Stimulated activated naive CD8-positive, alpha-beta T cell treated with anti-CD3 and anti-CD28 coated beads, Interleukin-15, Interleukin-2, amounts not matched to agents 100 ng/mL and 50 ng/mL, for 24 hours (primary cell): ENCODE measurements around the gene TSPAN2.

Experiments used
- H3K27ac Mint-ChIP-seq: one replicate; pipeline ENCODE4 v1.8.0; 2021; ENCODE audit warnings: mild to moderate bottlenecking, mixed read lengths
- H3K27me3 Mint-ChIP-seq: one replicate; pipeline ENCODE4 v1.8.0; 2021; ENCODE audit warnings: mixed read lengths
- H3K36me3 Mint-ChIP-seq: one replicate; pipeline ENCODE4 v1.8.0; 2021; ENCODE audit warnings: low read depth, mixed read lengths
- H3K4me1 Mint-ChIP-seq: one replicate; pipeline ENCODE4 v1.8.0; 2021; ENCODE audit warnings: low read depth, mixed read lengths
- H3K4me3 Mint-ChIP-seq: one replicate; pipeline ENCODE4 v1.8.0; 2021; ENCODE audit warnings: mild to moderate bottlenecking, mixed read lengths
- H3K9me3 Mint-ChIP-seq: one replicate; pipeline ENCODE4 v1.8.0; 2021; ENCODE audit warnings: mixed read lengths

The TSPAN2 gene

GRCh38 chr1:115121793-115122192 is 32.5 kb upstream of the TSPAN2 start:
- no peak overlapping the region for H3K27ac Mint-ChIP-seq
- H3K27me3 Mint-ChIP-seq, result peaks cover 18% of the 10 kb centered on the region
- H3K4me3 Mint-ChIP-seq, result no peak overlapping the region
- no peaks in the 10 kb centered on the region for H3K4me1 Mint-ChIP-seq
- H3K9me3 Mint-ChIP-seq, result peaks cover 24% of the 10 kb centered on the region
- H3K36me3 Mint-ChIP-seq, result no peaks in the 10 kb centered on the region

- Mint-ChIP-seq H3K27me3 (peaks cover 18% of the 10 kb centered on the region), H3K4me1 (no peaks in the 10 kb centered on the region), H3K36me3 (no peaks in the 10 kb centered on the region), H3K4me3 (no peak overlapping the region), H3K9me3 (peaks cover 24% of the 10 kb centered on the region), H3K27ac (no peak overlapping the region)
These were observed 31.0 kb upstream of the TSPAN2 start for GRCh38 chr1:115120296-115120695.

- Mint-ChIP-seq H3K9me3 (peaks cover 19% of the 10 kb centered on the region), H3K27ac (no peak overlapping the region), H3K27me3 (peaks cover 12% of the 10 kb centered on the region), H3K4me1 (peaks cover 3% of the 10 kb centered on the region), H3K4me3 (no peak overlapping the region), H3K36me3 (no peaks in the 10 kb centered on the region)
These were observed 29.3 kb upstream of the TSPAN2 start for GRCh38 chr1:115118611-115119010.

- Mint-ChIP-seq H3K27ac (no peak overlapping the region), H3K36me3 (no peaks in the 10 kb centered on the region), H3K27me3 (peaks cover 11% of the 10 kb centered on the region), H3K4me3 (no peak overlapping the region), H3K4me1 (peaks cover 5% of the 10 kb centered on the region), H3K9me3 (peaks cover 17% of the 10 kb centered on the region)
These were observed 28.8 kb upstream of the TSPAN2 start for GRCh38 chr1:115118086-115118485.

GRCh38 chr1:115117298-115117697 is 28.0 kb upstream of the TSPAN2 start:
- Mint-ChIP-seq H3K27ac (no peak overlapping the region), H3K36me3 (no peaks in the 10 kb centered on the region), H3K27me3 (peaks cover 8% of the 10 kb centered on the region), H3K4me1 (peaks cover 5% of the 10 kb centered on the region), H3K4me3 (no peak overlapping the region), H3K9me3 (peaks cover 15% of the 10 kb centered on the region)

GRCh38 chr1:115116512-115116911 is 27.2 kb upstream of the TSPAN2 start:
- Mint-ChIP-seq H3K27me3 (peaks cover under 1% of the 10 kb centered on the region), H3K9me3 (peaks cover 8% of the 10 kb centered on the region), H3K36me3 (no peaks in the 10 kb centered on the region), H3K27ac (no peak overlapping the region), H3K4me1 (peaks cover 5% of the 10 kb centered on the region), H3K4me3 (no peak overlapping the region)

GRCh38 chr1:115115521-115116161 is 26.3 kb upstream of the TSPAN2 start:
- no peak overlapping the region for H3K27ac Mint-ChIP-seq
- peaks cover 5% of the 10 kb centered on the region for H3K4me1 Mint-ChIP-seq
- peaks cover 3% of the 10 kb centered on the region for H3K9me3 Mint-ChIP-seq
- H3K4me3 Mint-ChIP-seq, result no peak overlapping the region
- no peaks in the 10 kb centered on the region for H3K36me3 Mint-ChIP-seq
- H3K27me3 Mint-ChIP-seq, result no peaks in the 10 kb centered on the region

GRCh38 chr1:115114308-115114707 is 25.0 kb upstream of the TSPAN2 start:
- Mint-ChIP-seq H3K36me3 (no peaks in the 10 kb centered on the region), H3K27ac (no peak overlapping the region), H3K9me3 (no peaks in the 10 kb centered on the region), H3K4me1 (peaks cover 5% of the 10 kb centered on the region), H3K27me3 (no peaks in the 10 kb centered on the region), H3K4me3 (no peak overlapping the region)

GRCh38 chr1:115113766-115114165 is 24.5 kb upstream of the TSPAN2 start:
- Mint-ChIP-seq H3K27ac (no peak overlapping the region), H3K27me3 (no peaks in the 10 kb centered on the region), H3K9me3 (no peaks in the 10 kb centered on the region), H3K4me1 (peaks cover 5% of the 10 kb centered on the region), H3K36me3 (no peaks in the 10 kb centered on the region), H3K4me3 (no peak overlapping the region)

GRCh38 chr1:115112496-115113375 is 23.4 kb upstream of the TSPAN2 start:
- Mint-ChIP-seq H3K4me3 (no peak overlapping the region), H3K27me3 (no peaks in the 10 kb centered on the region), H3K9me3 (no peaks in the 10 kb centered on the region), H3K36me3 (no peaks in the 10 kb centered on the region), H3K4me1 (peaks cover 12% of the 10 kb centered on the region), H3K27ac (no peak overlapping the region)

- no peaks in the 10 kb centered on the region for H3K27me3 Mint-ChIP-seq
- H3K4me3 Mint-ChIP-seq, result no peak overlapping the region
- H3K9me3 Mint-ChIP-seq, result no peaks in the 10 kb centered on the region
- H3K36me3 Mint-ChIP-seq, result no peaks in the 10 kb centered on the region
- H3K27ac Mint-ChIP-seq, result no peak overlapping the region
- peaks cover 12% of the 10 kb centered on the region for H3K4me1 Mint-ChIP-seq
These were observed 18.4 kb upstream of the TSPAN2 start for GRCh38 chr1:115107516-115108260.

- Mint-ChIP-seq H3K9me3 (no peaks in the 10 kb centered on the region), H3K27me3 (no peaks in the 10 kb centered on the region), H3K4me1 (peaks cover 12% of the 10 kb centered on the region), H3K36me3 (no peaks in the 10 kb centered on the region), H3K27ac (no peak overlapping the region), H3K4me3 (no peak overlapping the region)
These were observed 16.5 kb upstream of the TSPAN2 start for GRCh38 chr1:115105831-115106230.

- Mint-ChIP-seq H3K9me3 (no peaks in the 10 kb centered on the region), H3K27me3 (no peaks in the 10 kb centered on the region), H3K4me3 (peak overlapping the region; percentile 88), H3K36me3 (no peaks in the 10 kb centered on the region), H3K27ac (peak overlapping the region; percentile 94), H3K4me1 (peaks cover 32% of the 10 kb centered on the region)
These were observed 10.4 kb upstream of the TSPAN2 start for GRCh38 chr1:115099693-115100050.

- Mint-ChIP-seq H3K27ac (peak overlapping the region; percentile 94), H3K4me3 (peak overlapping the region; percentile 88), H3K27me3 (no peaks in the 10 kb centered on the region), H3K36me3 (no peaks in the 10 kb centered on the region), H3K4me1 (peaks cover 32% of the 10 kb centered on the region), H3K9me3 (no peaks in the 10 kb centered on the region)
These were observed 9.8 kb upstream of the TSPAN2 start for GRCh38 chr1:115098979-115099692.
